Fibroblast of lung (primary cell): ENCODE measurements around the gene AKAP13. TPM values are rescaled to one million over a fixed set of nuclear protein-coding genes. Genes with fewer than 3 reads are reported as not detected.

Experiments
- DNase-seq, 2 donors: peaks; one replicate each; pipeline versions ENCODE4 v3.0.0 to v3.0.0-alpha.2; 2010; ENCODE audit warnings: low read depth in 2 of 2
- H2AFZ ChIP-seq: 2 replicates; pipeline ENCODE4 v1.5.1; 2012; ENCODE audit warnings: low read length, control low read depth, inconsistent platforms
- H3K27ac ChIP-seq: 2 replicates; pipeline ENCODE4 v1.5.1; 2011; ENCODE audit warnings: low read length, control low read depth; ENCODE audit not compliant: insufficient read depth
- H3K27me3 ChIP-seq: 2 replicates; pipeline ENCODE4 v1.5.1; 2011; ENCODE audit warnings: mild to moderate bottlenecking, low read length; ENCODE audit not compliant: control insufficient read depth, insufficient read depth
- H3K36me3 ChIP-seq: 2 replicates; pipeline ENCODE4 v1.5.1; 2011; ENCODE audit warnings: low read length; ENCODE audit not compliant: control insufficient read depth, insufficient read depth
- H3K4me1 ChIP-seq: 2 replicates; pipeline ENCODE4 v1.5.1; 2011; ENCODE audit warnings: low read length; ENCODE audit not compliant: control insufficient read depth, insufficient read depth; ENCODE audit errors: extremely low read depth
- H3K4me2 ChIP-seq: 2 replicates; pipeline ENCODE4 v1.5.1; 2011; ENCODE audit warnings: low read length, control low read depth; ENCODE audit not compliant: insufficient read depth; ENCODE audit errors: extremely low read depth
- H3K4me3 ChIP-seq, 4 experiments: fragments of 200-600 bp in 1 of 4; sonication (generic) in 1 of 4; replicated peaks in 1 of 4; 2 replicates each; pipeline ENCODE4 v1.5.1; 2011 to 2016; ENCODE audit warnings: low read length in 4 of 4, low read depth in 3 of 4, mild to moderate bottlenecking in 3 of 4, control low read depth in 2 of 4, inconsistent platforms in 1 of 4, mixed read lengths in 1 of 4; ENCODE audit not compliant: insufficient read depth in 1 of 4; ENCODE audit errors: control extremely low read depth in 1 of 4
- H3K79me2 ChIP-seq: 2 replicates; pipeline ENCODE4 v1.5.1; 2012; ENCODE audit warnings: mild to moderate bottlenecking, low read length, inconsistent platforms; ENCODE audit not compliant: control insufficient read depth, insufficient read depth
- H3K9ac ChIP-seq: 2 replicates; pipeline ENCODE4 v1.5.1; 2011; ENCODE audit warnings: mild to moderate bottlenecking, low read length, control low read depth; ENCODE audit not compliant: insufficient read depth
- H3K9me3 ChIP-seq: 2 replicates; pipeline ENCODE4 v1.5.1; 2012; ENCODE audit warnings: low read depth, low read length; ENCODE audit not compliant: control insufficient read depth, insufficient read depth
- H4K20me1 ChIP-seq: 2 replicates; pipeline ENCODE4 v1.5.1; 2011; ENCODE audit warnings: low read length; ENCODE audit not compliant: control insufficient read depth, insufficient read depth; ENCODE audit errors: extremely low read depth
- CTCF ChIP-seq, 2 donors: IDR thresholded peaks in 1 of 2; conservative IDR thresholded peaks in 1 of 2; 1 replicate in 1 of 2; 2 replicates in 1 of 2; pipeline ENCODE4 v1.5.1; 2011 to 2012; ENCODE audit warnings: low read length in 2 of 2, control low read depth in 1 of 2, inconsistent platforms in 1 of 2, low read depth in 1 of 2, mild to moderate bottlenecking in 1 of 2
- EZH2 ChIP-seq: IDR thresholded peaks from 2 replicates; pipeline ENCODE4 v1.5.1; 2012; ENCODE audit warnings: low read length, control low read depth, mild to moderate bottlenecking; ENCODE audit errors: missing control alignments
- polyA plus RNA-seq, 2 donors: library from polyadenylated mRNA; depleted of rRNA in 1 of 2; stranded (reverse) in 1 of 2; unstranded in 1 of 2; fragments of >200 nt; gene quantifications; 2 replicates each; pipeline ENCODE4 v1.2.1, GENCODE V29; 2011 to 2012; ENCODE audit warnings: missing spikeins in 1 of 2
- total RNA-seq: library from RNA; depleted of rRNA; stranded (reverse); fragments of >200 nt; gene quantifications from 2 replicates; pipeline ENCODE4 v1.2.1, GENCODE V29; 2014

The AKAP13 gene
- total and polyA plus RNA-seq, 2 donors (not counting 1 experiment from before 2014, with no cell fraction given): 8.3 to 68.4 TPM

DNA sequence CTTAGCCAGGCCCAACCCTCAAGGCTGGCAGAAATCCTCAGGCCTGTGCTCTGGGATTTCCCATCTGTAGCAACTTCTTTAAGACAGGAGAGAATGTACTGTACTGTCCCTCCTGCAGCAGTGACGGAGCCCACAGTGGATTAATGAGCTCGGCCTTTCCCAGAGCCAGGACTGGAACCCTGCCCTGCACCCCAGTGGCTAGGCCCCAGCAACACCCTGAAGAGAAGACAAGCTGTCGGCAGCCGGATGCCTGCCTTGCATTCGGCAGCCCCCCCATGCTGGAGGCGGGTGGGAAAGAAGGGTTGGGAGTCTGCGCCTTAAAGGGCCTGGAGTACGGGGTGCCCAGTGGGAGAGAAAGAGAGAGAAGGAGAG lies 382.3 kb downstream of the AKAP13 start:
- Histone ChIP-seq H3K27me3 (no peaks in the 10 kb centered on the region), H3K4me2 (no peak overlapping the region), H3K36me3 (no peaks in the 10 kb centered on the region), H3K4me1 (peaks cover 7% of the 10 kb centered on the region), H4K20me1 (no peaks in the 10 kb centered on the region), H2AFZ (no peak overlapping the region), H3K27ac (no peak overlapping the region), H3K9ac (no peak overlapping the region), H3K79me2 (no peaks in the 10 kb centered on the region), H3K4me3 (no peak overlapping the region), H3K9me3 (no peaks in the 10 kb centered on the region)
- DNase-seq: no peak
- no peak for TF ChIP-seq CTCF (conservative IDR thresholded peaks at IDR 0.05 in 1 of 2, IDR thresholded peaks at IDR 0.05 in 1 of 2; ENCODE audit: low read depth in 1 of 2, low read length in 2 of 2)
- TF ChIP-seq EZH2: no peak

- H4K20me1 ChIP-seq: no peaks in the 10 kb centered on the region
- no peak for TF ChIP-seq EZH2
- no peak for TF ChIP-seq CTCF (conservative IDR thresholded peaks at IDR 0.05 in 1 of 2, IDR thresholded peaks at IDR 0.05 in 1 of 2; ENCODE audit: low read depth in 1 of 2, low read length in 2 of 2)
- H3K79me2 ChIP-seq: no peaks in the 10 kb centered on the region
- H3K4me3 ChIP-seq: no peak overlapping the region
- H3K4me1 ChIP-seq: peaks cover 7% of the 10 kb centered on the region
- H3K36me3 ChIP-seq: no peaks in the 10 kb centered on the region
- H3K9me3 ChIP-seq: no peaks in the 10 kb centered on the region
- H3K4me2 ChIP-seq: no peak overlapping the region
- DNase-seq: no peak
- no peak overlapping the region for H3K27ac ChIP-seq
- no peak overlapping the region for H3K9ac ChIP-seq
- no peak overlapping the region for H2AFZ ChIP-seq
- no peaks in the 10 kb centered on the region for H3K27me3 ChIP-seq
Measured at GRCh38 chr15:85763157-85763556, 382.8 kb downstream of the AKAP13 start.

GRCh38 chr15:85763673-85764633 lies 383.6 kb downstream of the AKAP13 start:
- no peak overlapping the region for H3K27ac ChIP-seq
- TF ChIP-seq CTCF (conservative IDR thresholded peaks at IDR 0.05 in 1 of 2, IDR thresholded peaks at IDR 0.05 in 1 of 2; ENCODE audit: low read depth in 1 of 2, low read length in 2 of 2) (no peak), EZH2 (no peak)
- no peak for DNase-seq
- no peaks in the 10 kb centered on the region for H4K20me1 ChIP-seq
- peaks cover 7% of the 10 kb centered on the region for H3K4me1 ChIP-seq
- no peak overlapping the region for H3K4me2 ChIP-seq
- no peaks in the 10 kb centered on the region for H3K36me3 ChIP-seq
- H3K27me3 ChIP-seq: no peaks in the 10 kb centered on the region
- no peaks in the 10 kb centered on the region for H3K79me2 ChIP-seq
- no peak overlapping the region for H2AFZ ChIP-seq
- H3K9ac ChIP-seq: no peak overlapping the region
- no peaks in the 10 kb centered on the region for H3K9me3 ChIP-seq
- no peak overlapping the region for H3K4me3 ChIP-seq
